Mucosa of rectum (tissue), 2 donors: ENCODE measurements around the gene PARP12.

ENCODE experiments used
- H3K27ac ChIP-seq, 2 donors: one replicate each; pipeline ENCODE4 v1.7.0; 2013; ENCODE audit warnings: inconsistent platforms in 2 of 2, low read depth in 2 of 2, low read length in 2 of 2
- H3K27me3 ChIP-seq, 2 donors: one replicate each; pipeline ENCODE4 v1.7.0; 2013; ENCODE audit warnings: low read length in 2 of 2; ENCODE audit not compliant: control insufficient read depth in 2 of 2, insufficient read depth in 2 of 2
- H3K36me3 ChIP-seq, 2 donors: one replicate each; pipeline ENCODE4 v1.7.0; 2013; ENCODE audit warnings: low read length in 2 of 2; ENCODE audit not compliant: control insufficient read depth in 2 of 2, insufficient read depth in 2 of 2
- H3K4me1 ChIP-seq, 2 donors: one replicate each; pipeline ENCODE4 v1.7.0; 2013; ENCODE audit warnings: low read length in 2 of 2, mild to moderate bottlenecking in 1 of 2; ENCODE audit not compliant: control insufficient read depth in 2 of 2, insufficient read depth in 2 of 2
- H3K4me3 ChIP-seq, 2 donors: one replicate each; pipeline ENCODE4 v1.7.0; 2013; ENCODE audit warnings: low read length in 2 of 2
- H3K9ac ChIP-seq, 2 donors: one replicate each; pipeline ENCODE4 v1.7.0; 2013; ENCODE audit warnings: low read length in 2 of 2, low read depth in 1 of 2, mild to moderate bottlenecking in 1 of 2
- H3K9me3 ChIP-seq, 2 donors: one replicate each; pipeline ENCODE4 v1.7.0; 2013; ENCODE audit warnings: low read length in 2 of 2; ENCODE audit not compliant: control insufficient read depth in 2 of 2
- donor health status: healthy.
- donor health status: Normal muscosa, but diverticular disease.

Gene PARP12

DNA sequence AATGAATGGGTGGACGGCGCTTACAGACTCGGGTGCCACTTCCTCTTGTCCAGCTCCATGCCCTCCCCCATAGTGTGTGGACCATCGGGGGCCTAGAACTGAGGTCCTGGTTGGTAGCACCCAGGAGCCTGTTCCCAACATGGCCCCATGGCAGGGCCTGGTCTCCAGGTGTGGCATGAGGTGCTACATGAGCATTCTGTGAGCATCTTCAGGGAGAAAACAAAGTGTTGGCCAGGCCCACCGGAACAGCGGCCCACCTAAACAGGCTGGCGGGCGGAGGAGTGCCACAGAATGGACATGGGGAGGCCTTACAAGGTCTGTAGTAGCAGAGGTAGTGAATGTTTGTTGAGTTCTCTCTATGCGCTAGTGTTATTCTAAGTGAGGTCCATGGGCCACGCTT, 76.9 kb downstream of the PARP12 start:
- Histone ChIP-seq H3K9me3 (no peaks in the 10 kb centered on the region), H3K36me3 (no peaks in the 10 kb centered on the region), H3K4me1 (no peaks in the 10 kb centered on the region), H3K4me3 (no peak overlapping the region), H3K9ac (no peak overlapping the region), H3K27ac (no peak overlapping the region), H3K27me3 (no peaks in the 10 kb centered on the region)

DNA sequence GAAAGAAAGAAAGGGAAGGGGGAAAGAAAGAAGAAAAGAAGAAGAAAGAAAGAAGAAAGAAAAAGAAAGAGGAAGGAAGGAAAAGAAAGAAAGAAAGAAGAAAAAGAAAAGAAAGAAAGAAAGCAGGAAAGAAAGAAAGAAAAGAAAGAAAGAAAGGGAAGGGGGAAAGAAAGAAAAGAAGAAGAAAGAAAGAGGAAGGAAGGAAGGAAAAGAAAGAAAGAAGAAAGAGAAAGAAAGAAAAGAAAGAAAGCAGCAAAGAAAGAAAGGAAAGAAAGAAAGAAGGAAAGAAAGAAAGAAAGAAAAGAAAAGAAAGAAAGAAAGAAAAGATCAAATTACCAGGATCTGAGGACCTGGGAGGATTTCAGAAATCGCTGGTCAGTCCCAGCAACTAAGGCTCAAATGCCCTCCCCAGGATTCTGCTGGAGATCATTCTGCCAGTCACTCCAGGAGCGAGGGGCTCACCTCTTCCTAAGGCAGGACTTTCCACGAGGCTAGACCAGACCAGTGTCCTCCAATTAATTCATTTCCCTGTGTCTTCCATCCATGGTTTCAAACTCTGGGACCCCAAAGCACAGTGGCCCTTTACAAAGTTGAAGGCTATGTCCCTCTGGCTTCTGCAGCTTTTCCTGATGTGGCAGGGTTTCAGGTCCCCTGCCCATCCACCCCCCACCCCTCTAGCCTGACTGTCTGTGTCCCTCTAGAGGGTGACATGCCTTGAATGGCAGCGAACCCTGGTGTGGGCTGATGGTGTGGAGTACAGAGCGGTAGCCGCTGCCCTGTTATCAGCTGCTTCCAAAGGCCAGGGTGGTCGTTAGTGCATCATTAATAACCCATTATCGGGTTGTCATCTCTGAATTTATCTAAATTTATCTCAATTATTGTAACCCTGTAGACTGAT, 77.9 kb downstream of the PARP12 start:
- Histone ChIP-seq H3K4me3 (no peak overlapping the region), H3K4me1 (no peaks in the 10 kb centered on the region), H3K9me3 (no peaks in the 10 kb centered on the region), H3K27ac (no peak overlapping the region), H3K9ac (no peak overlapping the region), H3K36me3 (no peaks in the 10 kb centered on the region), H3K27me3 (no peaks in the 10 kb centered on the region)

- no peak overlapping the region for H3K9ac ChIP-seq
- H3K9me3 ChIP-seq: no peaks in the 10 kb centered on the region
- H3K27ac ChIP-seq: no peak overlapping the region
- H3K27me3 ChIP-seq: no peaks in the 10 kb centered on the region
- H3K4me1 ChIP-seq: no peaks in the 10 kb centered on the region
- H3K4me3 ChIP-seq: no peak overlapping the region
- no peaks in the 10 kb centered on the region for H3K36me3 ChIP-seq
Measured at GRCh38 chr7:139982927-139983920, 79.5 kb downstream of the PARP12 start.

GRCh38 chr7:139981511-139981895, 81.2 kb downstream of the PARP12 start:
- Histone ChIP-seq H3K4me3 (no peak overlapping the region), H3K36me3 (no peaks in the 10 kb centered on the region), H3K4me1 (no peaks in the 10 kb centered on the region), H3K9ac (no peak overlapping the region), H3K9me3 (no peaks in the 10 kb centered on the region), H3K27me3 (no peaks in the 10 kb centered on the region), H3K27ac (no peak overlapping the region)

- H3K27ac ChIP-seq: no peak overlapping the region
- H3K36me3 ChIP-seq: no peaks in the 10 kb centered on the region
- H3K4me1 ChIP-seq: no peaks in the 10 kb centered on the region
Measured at GRCh38 chr7:139976838-139977656, 85.7 kb downstream of the PARP12 start.

DNA sequence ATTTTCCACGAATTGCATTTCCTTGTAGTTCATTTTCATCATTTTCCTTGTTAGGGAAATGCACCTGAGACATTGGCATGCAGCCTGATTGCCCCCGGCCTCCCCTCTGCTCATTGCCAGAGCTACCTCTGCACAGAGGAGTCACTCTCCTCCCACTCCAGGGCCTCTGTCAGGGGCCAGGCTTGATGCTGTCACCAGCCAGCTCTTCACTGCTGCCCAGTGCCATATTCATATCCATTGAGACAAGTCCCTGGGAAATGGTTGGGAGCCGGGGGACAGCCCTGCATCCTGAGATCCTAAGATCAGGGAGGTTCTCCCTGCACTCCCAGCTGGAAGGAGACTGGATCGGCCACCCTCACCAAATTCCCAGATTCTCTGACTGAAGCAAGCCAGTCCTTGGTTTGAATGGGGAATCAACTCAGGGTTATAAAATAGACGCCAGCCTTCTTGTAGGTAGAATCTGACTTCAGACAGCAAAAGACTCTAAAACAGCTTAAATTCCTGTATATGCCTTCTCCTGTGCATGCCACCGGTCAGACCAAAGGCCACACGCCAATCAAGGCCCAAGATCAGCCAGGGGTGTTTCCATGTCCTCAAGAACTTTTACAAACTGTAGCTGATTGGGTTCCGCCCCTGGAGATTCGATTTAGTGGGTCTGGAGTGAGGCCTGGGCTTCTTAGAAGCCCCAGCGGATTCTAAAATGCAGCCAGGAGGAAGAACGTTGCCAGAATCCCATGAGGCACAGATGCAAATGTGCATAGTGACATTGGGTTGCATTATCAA, 86.5 kb downstream of the PARP12 start:
- no peak overlapping the region for H3K27ac ChIP-seq
- H3K4me3 ChIP-seq: no peak overlapping the region
- no peaks in the 10 kb centered on the region for H3K27me3 ChIP-seq
- no peaks in the 10 kb centered on the region for H3K36me3 ChIP-seq
- H3K9me3 ChIP-seq: no peaks in the 10 kb centered on the region
- no peaks in the 10 kb centered on the region for H3K4me1 ChIP-seq
- no peak overlapping the region for H3K9ac ChIP-seq

More at GRCh38 chr7:139976838-139977656, 85.7 kb downstream of the PARP12 start:
- Histone ChIP-seq H3K9me3 (no peaks in the 10 kb centered on the region), H3K27me3 (no peaks in the 10 kb centered on the region), H3K4me3 (no peak overlapping the region), H3K9ac (no peak overlapping the region)

- Histone ChIP-seq H3K27me3 (no peaks in the 10 kb centered on the region), H3K4me1 (no peaks in the 10 kb centered on the region), H3K4me3 (no peak overlapping the region), H3K36me3 (no peaks in the 10 kb centered on the region), H3K9ac (no peak overlapping the region), H3K9me3 (no peaks in the 10 kb centered on the region), H3K27ac (no peak overlapping the region)
Measured at GRCh38 chr7:139974179-139974811, 88.5 kb downstream of the PARP12 start.
